HG03139 (cell line): ENCODE measurements around the gene VWA2.

ENCODE experiments used
- ATAC-seq: cut with Tn5 transposase; IDR thresholded peaks from one replicate; pipeline ENCODE4 v1.9.1; 2021; ENCODE audit not compliant: unreplicated experiment

Gene VWA2

GRCh38 chr10:114337510-114338462, 98.7 kb downstream of the VWA2 start:
- ATAC-seq: no peak

DNA sequence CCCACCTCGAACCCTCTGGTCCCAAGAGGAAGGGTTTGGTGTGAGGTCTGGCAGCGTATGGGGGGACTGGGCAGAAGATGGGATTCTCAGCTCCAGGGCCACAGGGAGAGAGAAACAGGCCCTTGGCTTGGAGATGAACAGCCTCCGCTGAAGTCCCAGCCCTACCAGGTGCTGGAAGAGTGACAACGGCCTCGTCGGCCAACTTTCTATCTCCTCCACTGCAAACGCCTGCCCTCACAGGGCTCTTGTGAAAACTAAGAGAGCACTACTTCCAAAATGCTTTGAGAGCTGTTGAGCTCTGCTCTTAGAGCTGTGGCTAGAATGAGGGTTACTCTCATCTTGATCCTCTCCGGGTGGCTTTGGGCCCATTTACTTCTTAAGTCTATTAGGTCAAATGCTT, 101.8 kb downstream of the VWA2 start:
- ATAC-seq: no peak
